ENCODE measurements around the gene SFTPB.
A peak's percentile ranks its signal among the peaks of the same experiment; 100 is the strongest.
"Not testable (repeated sequence)": the region's sequence is repeated elsewhere in the genome, so short reads cannot be mapped to it uniquely, and the experiment has no call there.

The SFTPB gene

DNA sequence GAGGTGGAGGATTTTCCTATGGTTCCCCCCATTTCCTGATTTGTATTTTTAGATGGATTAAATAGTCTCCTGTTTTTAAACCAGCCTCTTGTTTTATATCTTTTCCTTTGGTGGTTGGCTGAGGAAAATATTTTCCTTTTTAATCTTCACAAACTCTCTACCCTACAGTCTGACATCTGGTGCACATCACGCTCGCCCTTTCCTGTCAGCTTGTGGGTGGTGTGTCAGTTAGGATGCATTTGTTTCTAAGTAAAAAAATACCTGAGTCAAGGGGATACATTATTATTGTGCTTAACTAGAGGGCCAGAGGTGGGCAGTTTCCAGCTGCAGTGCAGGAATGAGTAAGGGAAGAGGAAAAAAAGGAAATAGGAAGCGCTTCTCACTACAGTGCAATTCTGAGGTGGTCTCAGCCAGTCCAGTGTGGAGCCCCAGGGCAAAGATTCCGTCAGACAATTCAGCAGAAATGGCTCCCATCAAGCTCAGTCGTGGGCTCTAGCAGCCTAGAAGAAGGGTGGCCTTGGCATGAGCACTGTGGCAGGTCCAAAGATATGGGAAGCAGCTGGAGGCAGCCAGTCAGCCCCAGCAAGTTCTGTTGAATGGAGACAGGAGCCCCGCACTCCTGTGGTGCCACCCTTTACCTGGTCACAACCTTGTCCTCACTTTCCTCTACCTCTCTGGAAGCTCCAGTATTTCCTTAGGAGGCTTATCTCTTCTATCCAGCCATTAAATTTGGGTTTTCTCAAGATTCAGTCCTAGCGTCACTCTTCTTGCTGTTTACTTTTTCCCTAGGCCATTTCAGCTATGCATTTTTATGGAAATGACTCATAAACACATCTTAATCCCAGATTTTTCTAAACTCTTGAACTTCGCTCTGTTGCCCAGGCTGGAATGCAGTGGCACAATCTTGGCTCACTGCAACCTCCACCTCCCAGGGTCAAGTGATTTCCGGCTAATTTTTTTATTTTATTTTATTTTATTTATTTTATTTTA is 18.5 kb downstream of the SFTPB start:
- no peak for TF ChIP-seq POLR2A (IDR thresholded peaks at IDR 0.05; ENCODE audit: low read length)
- TF ChIP-seq GATA1 (IDR thresholded peaks at IDR 0.05; ENCODE audit: low read depth, low read length), result no peak
- no peak for DNase-seq

DNA sequence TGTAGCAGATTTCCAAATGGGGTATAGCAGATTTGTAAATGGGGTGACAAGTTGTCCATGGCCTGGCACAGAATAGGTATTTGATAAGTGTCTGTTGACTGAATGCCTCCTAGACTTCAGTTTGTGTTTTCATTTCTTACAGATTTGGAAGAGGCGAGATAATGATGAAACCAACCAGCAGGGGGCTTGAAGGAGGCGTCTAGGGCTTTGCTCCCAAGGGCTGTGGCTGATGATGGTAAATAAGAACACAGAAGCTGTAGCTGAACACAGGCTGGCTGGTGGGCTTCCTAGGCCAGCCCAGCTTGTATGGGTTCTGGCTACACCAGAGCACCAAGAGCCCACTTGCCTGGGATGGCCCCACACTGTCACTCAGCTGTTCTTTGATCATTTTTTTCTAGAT is 19.4 kb downstream of the SFTPB start:
- TF ChIP-seq GATA1 (IDR thresholded peaks at IDR 0.05; ENCODE audit: low read depth, low read length), result no peak
- DNase-seq, result peak; percentile 35 to 42

- TF ChIP-seq GATA1 (IDR thresholded peaks at IDR 0.05; ENCODE audit: low read depth, low read length) (no peak), POLR2A (IDR thresholded peaks at IDR 0.05; ENCODE audit: low read length) (no peak)
Observed at GRCh38 chr2:85647823-85648526, 20.0 kb downstream of the SFTPB start.

GRCh38 chr2:85646166-85646565 is 21.8 kb downstream of the SFTPB start:
- DNase-seq, result no peak
- no peak for TF ChIP-seq POLR2A (IDR thresholded peaks at IDR 0.05; ENCODE audit: low read length)
- no peak for TF ChIP-seq GATA1 (IDR thresholded peaks at IDR 0.05; ENCODE audit: low read depth, low read length)

More at GRCh38 chr2:85647823-85648526, 20.0 kb downstream of the SFTPB start:
- DNase-seq, result no peak

GRCh38 chr2:85644909-85645308 is 23.1 kb downstream of the SFTPB start:
- DNase-seq, result no peak
- TF ChIP-seq GATA1 (IDR thresholded peaks at IDR 0.05; ENCODE audit: low read depth, low read length) (no peak), POLR2A (IDR thresholded peaks at IDR 0.05; ENCODE audit: low read length) (no peak)

DNA sequence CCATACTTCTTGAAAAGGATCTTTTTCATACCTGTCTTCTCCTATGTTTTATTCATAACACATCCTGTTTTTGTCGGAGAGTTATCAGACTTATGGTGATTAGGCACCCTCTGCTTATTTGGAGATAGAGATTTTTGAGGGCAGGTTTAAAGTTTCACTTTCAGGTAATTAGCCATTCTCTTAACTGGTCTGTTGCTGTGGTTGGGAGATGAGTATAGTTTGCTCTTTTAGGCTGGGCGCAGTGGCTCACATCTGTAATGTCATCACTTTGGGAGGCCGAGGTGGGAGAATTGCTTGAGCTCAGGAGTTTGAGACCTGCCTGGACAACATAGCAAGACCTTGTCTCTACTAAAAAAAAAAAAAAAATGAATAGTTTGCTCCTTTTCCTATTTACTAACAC is 25.3 kb downstream of the SFTPB start:
- DNase-seq, result no peak

DNA sequence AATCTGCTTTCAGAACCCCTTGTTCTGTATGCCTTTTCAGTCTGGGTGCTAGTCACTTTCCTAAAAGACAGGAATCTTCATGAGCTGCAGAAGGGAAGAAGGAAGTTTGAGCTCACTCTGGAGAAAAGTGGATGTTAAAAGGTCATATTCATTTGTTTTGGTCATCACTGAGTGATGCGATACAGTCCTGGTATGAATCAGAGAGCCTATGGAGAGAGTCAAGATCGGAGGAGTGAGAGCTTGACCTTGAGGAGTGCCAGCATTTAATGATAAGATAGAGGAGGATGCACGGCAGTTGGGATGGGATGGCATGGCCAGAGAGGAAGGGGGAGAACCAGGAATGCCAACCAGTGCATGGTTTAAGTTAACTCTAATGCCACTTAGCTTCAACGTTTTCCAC is 32.4 kb downstream of the SFTPB start:
- no peak for DNase-seq
- TF ChIP-seq POLR2A (IDR thresholded peaks at IDR 0.05; ENCODE audit: low read length) (no peak), GATA1 (IDR thresholded peaks at IDR 0.05; ENCODE audit: low read depth, low read length) (no peak)

More for the DNA sequence above, 25.3 kb downstream of the SFTPB start:
- TF ChIP-seq POLR2A (IDR thresholded peaks at IDR 0.05; ENCODE audit: low read length) (no peak), GATA1 (IDR thresholded peaks at IDR 0.05; ENCODE audit: low read depth, low read length) (no peak)

GRCh38 chr2:85635011-85635410 is 33.0 kb downstream of the SFTPB start:
- no peak for TF ChIP-seq GATA1 (IDR thresholded peaks at IDR 0.05; ENCODE audit: low read depth, low read length)
- no peak for TF ChIP-seq POLR2A (IDR thresholded peaks at IDR 0.05; ENCODE audit: low read length)
- no peak for DNase-seq

DNA sequence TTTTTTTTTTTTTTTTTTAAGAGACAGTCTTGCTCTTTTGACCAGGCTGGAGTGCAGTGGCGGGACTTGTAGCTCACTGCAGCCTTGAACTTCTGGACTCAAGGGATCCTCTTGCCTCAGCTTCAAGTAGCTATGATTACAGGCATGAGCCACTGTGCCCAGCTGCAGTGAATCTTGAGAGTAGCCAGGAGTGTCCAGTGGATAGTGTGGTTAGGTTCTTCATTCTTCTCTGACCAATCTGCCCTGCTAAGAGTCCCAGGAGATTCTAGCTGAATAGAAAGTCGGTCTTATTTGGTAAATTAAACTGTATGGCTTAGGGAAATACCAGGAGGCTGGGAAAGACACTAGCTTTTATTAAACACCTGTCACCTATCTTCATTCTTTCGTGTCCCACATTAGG is 36.7 kb downstream of the SFTPB start:
- TF ChIP-seq POLR2A (IDR thresholded peaks at IDR 0.05; ENCODE audit: low read length), result no peak
- no peak for TF ChIP-seq GATA1 (IDR thresholded peaks at IDR 0.05; ENCODE audit: low read depth, low read length)
- DNase-seq, result no peak

GRCh38 chr2:85628658-85629057 is 39.3 kb downstream of the SFTPB start:
- no peak for TF ChIP-seq POLR2A (IDR thresholded peaks at IDR 0.05; ENCODE audit: low read length)
- TF ChIP-seq GATA1 (IDR thresholded peaks at IDR 0.05; ENCODE audit: low read depth, low read length), result no peak

GRCh38 chr2:85623991-85624390 is 44.0 kb downstream of the SFTPB start:
- DNase-seq, result no peak
- TF ChIP-seq POLR2A (IDR thresholded peaks at IDR 0.05; ENCODE audit: low read length) (no peak), GATA1 (IDR thresholded peaks at IDR 0.05; ENCODE audit: low read depth, low read length) (no peak)

More at GRCh38 chr2:85628658-85629057, 39.3 kb downstream of the SFTPB start:
- DNase-seq, result no peak

DNA sequence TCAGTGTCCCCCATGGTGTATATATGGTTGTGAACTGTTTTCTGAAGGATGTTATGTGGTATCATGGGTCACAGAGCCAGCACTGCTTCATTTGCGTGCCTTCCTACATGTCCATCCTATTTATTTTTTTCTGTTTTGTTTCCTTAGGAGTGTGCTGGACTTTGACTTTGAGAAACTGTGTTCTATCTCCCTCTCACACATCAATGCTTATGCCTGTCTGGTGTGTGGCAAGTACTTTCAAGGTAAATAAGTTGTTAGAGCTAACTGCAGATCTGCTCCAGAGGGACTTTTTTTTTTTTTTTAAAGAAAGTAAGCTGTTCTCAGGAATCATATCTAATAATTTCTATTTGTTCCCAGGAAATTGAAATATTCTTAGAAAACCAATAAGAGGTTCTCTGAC is 46.7 kb downstream of the SFTPB start:
- DNase-seq, result no peak
- no peak for TF ChIP-seq POLR2A (IDR thresholded peaks at IDR 0.05; ENCODE audit: low read length)
- TF ChIP-seq GATA1 (IDR thresholded peaks at IDR 0.05; ENCODE audit: low read depth, low read length), result no peak

DNA sequence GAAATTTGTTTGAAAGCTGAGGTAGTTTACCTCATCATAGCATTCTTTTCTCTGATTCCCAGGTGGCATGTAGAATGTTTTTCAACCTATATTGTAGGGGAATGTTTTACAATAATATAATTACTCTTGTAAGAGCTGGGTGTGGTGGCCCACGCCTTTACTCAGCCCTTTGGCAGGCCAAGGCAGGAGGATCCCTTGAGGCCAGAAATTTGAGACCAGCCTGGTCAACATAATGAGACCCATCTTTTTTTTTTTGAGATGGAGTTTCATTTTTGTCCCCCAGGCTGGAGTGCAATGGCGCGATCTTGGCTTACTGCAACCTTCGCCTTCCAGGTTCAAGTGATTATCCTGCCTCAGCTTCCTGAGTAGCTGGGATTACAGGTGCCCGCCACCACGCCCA is 48.4 kb downstream of the SFTPB start:
- no peak for DNase-seq
- TF ChIP-seq GATA1 (IDR thresholded peaks at IDR 0.05; ENCODE audit: low read depth, low read length) (no peak), POLR2A (IDR thresholded peaks at IDR 0.05; ENCODE audit: low read length) (no peak)

DNA sequence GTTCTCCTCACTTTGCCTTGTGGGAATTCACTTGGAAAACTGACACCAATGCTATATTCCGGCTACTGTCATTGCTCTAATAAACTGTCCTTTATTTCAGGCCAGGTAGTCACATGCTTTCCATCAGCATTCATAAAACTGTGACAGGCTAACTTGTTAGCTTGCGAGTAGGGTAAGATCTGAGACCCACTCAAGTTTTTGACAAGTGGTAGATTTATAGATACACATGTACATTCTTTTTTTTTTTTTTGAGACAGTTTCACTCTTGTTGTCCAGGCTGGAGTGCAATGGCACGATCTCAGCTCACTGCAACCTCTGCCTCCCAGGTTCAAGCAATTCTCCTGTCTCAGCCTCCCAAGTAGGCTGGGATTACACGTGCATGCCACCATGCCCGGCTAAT is 50.3 kb downstream of the SFTPB start:
- DNase-seq, result not testable (repeated sequence)

DNA sequence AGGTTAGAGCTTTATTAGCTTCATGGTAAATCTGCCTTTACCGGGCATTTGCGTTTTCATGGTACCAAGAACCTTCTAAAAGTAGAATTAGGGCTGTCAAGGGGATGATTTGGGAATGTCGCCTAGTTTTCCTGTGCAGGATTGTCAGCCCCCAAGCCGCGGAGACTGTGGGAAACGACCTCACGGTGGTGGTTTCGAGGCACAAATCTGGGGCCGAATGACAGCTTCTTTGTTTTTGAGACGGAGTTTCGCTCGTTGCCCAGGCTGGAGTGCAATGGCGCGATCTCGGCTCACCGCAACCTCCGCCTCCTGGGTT is 52.6 kb downstream of the SFTPB start:
- TF ChIP-seq GATA1 (IDR thresholded peaks at IDR 0.05; ENCODE audit: low read depth, low read length) (no peak), POLR2A (IDR thresholded peaks at IDR 0.05; ENCODE audit: low read length) (no peak)

GRCh38 chr2:85614757-85615156 is 53.2 kb downstream of the SFTPB start:
- DNase-seq, result not testable (repeated sequence)

More for the DNA sequence above, 52.6 kb downstream of the SFTPB start:
- DNase-seq, result no peak
